Inflammatory macrophage (primary cell): ENCODE data around the gene ACAP2.

Experiments used
- DNase-seq, 2 donors: peaks; one replicate each; pipeline ENCODE4 v3.0.0-alpha.2; 2020 to 2022

Gene ACAP2

GRCh38 chr3:195259475-195260279, 183.1 kb downstream of the ACAP2 start:
- DNase-seq, result peak; percentile 70 to 71

GRCh38 chr3:195259154-195259474, 183.7 kb downstream of the ACAP2 start:
- DNase-seq, result no peak

- DNase-seq, result no peak
Measured at GRCh38 chr3:195258449-195259153, 184.2 kb downstream of the ACAP2 start.

GRCh38 chr3:195257454-195258448, 185.1 kb downstream of the ACAP2 start:
- DNase-seq, result no peak

GRCh38 chr3:195256639-195257453, 186.0 kb downstream of the ACAP2 start:
- no peak for DNase-seq

GRCh38 chr3:195255571-195256501, 187.0 kb downstream of the ACAP2 start:
- no peak for DNase-seq

- DNase-seq, result no peak
Measured at GRCh38 chr3:195255176-195255500, 187.7 kb downstream of the ACAP2 start.

GRCh38 chr3:195254454-195255175, 188.2 kb downstream of the ACAP2 start:
- DNase-seq, result no peak

- no peak for DNase-seq
Measured at GRCh38 chr3:195253923-195254432, 188.8 kb downstream of the ACAP2 start.

- DNase-seq, result no peak
Measured at GRCh38 chr3:195251336-195252065, 191.3 kb downstream of the ACAP2 start.

- DNase-seq, result peak in 1 of 2 donors; percentile 19
Measured at GRCh38 chr3:195250473-195251251, 192.2 kb downstream of the ACAP2 start.

- DNase-seq, result no peak
Measured at GRCh38 chr3:195249858-195250464, 192.9 kb downstream of the ACAP2 start.

- no peak for DNase-seq
Measured at GRCh38 chr3:195249057-195249770, 193.6 kb downstream of the ACAP2 start.

- no peak for DNase-seq
Measured at GRCh38 chr3:195248281-195248680, 194.5 kb downstream of the ACAP2 start.

GRCh38 chr3:195247863-195248189, 195.0 kb downstream of the ACAP2 start:
- DNase-seq, result no peak

- no peak for DNase-seq
Measured at GRCh38 chr3:195247086-195247862, 195.5 kb downstream of the ACAP2 start.

- DNase-seq, result no peak
Measured at GRCh38 chr3:195246581-195246995, 196.2 kb downstream of the ACAP2 start.
